ENCODE measurements around the gene C1GALT1.

Gene C1GALT1

GRCh38 chr7:7290429-7291122 is 108.2 kb downstream of the C1GALT1 start:
- no peak for DNase-seq

- no peak for DNase-seq
These were observed 109.7 kb downstream of the C1GALT1 start for GRCh38 chr7:7292085-7292484.

- DNase-seq = no peak
These were observed 110.3 kb downstream of the C1GALT1 start for GRCh38 chr7:7292608-7293007.

GRCh38 chr7:7293092-7293491 is 110.7 kb downstream of the C1GALT1 start:
- DNase-seq = no peak

GRCh38 chr7:7294911-7295310 is 112.6 kb downstream of the C1GALT1 start:
- no peak for DNase-seq

Data from activated T-cell treated with anti-CD3 and anti-CD28 coated beads, Interleukin-2, amount 50 U/mL, for 1 hour (primary cell).